Stimulated activated CD8-positive, alpha-beta memory T cell treated with anti-CD3 and anti-CD28 coated beads, Interleukin-15, amount 100 ng/mL, for 24 hours (primary cell): Measurements from ENCODE around the gene ROCK2.
"Not testable (repeated sequence)": the region's sequence is repeated elsewhere in the genome, so short reads cannot be mapped to it uniquely, and the experiment has no call there.

Source experiments
- DNase-seq: peaks from one replicate; pipeline ENCODE4 v3.0.0-alpha.2; 2020; ENCODE audit warnings: low read depth

Gene ROCK2

DNA sequence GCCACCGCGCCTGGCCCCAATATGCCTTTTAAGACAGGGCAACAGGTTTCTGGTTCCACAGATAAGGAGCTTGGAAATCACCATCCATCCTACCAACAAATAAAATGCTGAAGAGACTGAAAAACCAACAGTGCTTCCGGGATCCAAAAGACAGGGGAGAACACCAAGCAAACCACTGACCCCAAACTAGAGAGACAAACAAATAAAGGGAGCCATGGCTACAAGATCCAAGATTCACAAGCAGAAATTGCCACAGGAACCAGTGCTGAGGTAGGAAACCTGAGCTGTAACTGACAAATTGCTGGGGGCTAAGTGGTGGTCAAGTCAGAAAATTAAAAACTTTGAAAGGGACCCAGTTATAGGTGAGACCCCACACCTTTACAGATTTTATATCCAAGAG is 76.5 kb downstream of the ROCK2 start:
- DNase-seq: no peak

DNA sequence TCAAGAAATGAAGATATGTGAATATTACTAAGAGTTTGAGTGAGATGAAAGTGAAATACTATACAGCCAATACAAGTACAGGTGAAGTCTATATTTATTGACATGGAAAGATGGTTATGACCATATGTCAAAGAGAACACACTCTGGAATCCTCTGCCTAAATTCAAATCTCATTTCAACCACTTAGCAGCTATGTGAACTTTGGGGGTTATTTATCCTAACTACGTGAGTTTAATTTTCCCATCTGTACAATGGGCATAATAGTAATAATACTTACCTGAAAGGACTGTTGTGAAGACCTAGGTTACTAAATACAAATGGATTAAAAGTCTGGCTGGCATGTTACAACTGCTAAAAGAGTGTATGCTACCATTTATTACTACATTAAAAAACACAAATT is 79.6 kb downstream of the ROCK2 start:
- no peak for DNase-seq

- no peak for DNase-seq
Measured at GRCh38 chr2:11264007-11264406, 80.4 kb downstream of the ROCK2 start.

DNA sequence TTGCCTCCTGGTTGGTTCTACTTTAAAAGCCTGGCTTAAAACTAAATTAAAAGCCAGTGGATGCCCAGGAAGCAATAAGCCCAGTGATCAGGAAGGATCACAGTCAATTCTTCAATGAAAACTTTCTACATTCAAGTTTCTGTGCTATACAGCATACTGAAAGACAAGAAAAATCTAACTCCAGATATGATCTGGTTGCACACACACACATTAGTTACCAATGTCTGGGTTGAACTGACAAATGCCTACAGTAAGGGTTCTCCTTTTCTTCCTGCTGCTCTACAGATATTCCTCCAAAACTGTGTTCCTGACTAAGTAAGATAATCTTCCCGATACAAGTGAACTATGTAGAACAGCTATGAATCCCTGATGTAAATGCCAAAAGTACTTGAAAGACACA is 81.3 kb downstream of the ROCK2 start:
- DNase-seq: no peak

DNA sequence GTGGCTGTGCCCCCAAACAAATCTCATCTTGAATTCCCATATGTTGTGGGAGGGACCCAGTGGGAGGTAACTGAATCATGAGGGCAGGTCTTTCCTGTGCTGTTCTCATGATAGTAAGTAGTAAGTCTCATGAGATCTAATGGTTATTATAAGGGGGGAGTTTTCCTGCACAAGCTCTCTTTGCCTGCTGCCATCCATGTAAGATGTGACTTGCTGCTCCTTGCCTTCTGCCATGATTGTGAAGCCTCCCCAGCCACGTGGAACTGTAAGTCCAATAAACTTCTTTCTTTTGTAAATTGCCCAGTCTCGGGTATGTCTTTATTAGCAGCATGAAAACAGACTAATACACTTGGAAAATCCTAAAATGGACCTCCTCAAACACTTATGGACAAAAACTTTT is 82.0 kb downstream of the ROCK2 start:
- not testable (repeated sequence) for DNase-seq

DNA sequence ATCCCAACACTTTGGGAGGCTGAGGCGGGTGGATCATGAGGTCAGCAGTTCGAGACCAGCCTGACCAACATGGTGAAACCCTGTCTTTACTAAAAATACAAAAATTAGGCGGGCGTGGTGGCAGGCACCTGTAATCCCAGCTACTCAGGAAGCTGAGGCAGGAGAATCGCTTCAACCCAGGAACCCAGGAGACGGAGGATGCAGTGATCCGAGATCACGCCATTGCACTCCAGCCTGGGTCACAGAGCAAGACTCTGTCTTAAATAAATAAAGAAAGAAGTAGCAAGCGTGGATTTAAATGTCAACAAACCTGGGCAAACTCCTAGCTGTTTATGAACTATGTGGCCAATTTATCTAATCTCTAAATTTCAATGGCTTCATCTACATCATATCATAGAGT is 82.9 kb downstream of the ROCK2 start:
- not testable (repeated sequence) for DNase-seq

GRCh38 chr2:11260979-11261378 is 83.5 kb downstream of the ROCK2 start:
- no peak for DNase-seq

- no peak for DNase-seq
Measured at GRCh38 chr2:11257964-11258363, 86.5 kb downstream of the ROCK2 start.

- DNase-seq: no peak
Measured at GRCh38 chr2:11257078-11257477, 87.4 kb downstream of the ROCK2 start.

DNA sequence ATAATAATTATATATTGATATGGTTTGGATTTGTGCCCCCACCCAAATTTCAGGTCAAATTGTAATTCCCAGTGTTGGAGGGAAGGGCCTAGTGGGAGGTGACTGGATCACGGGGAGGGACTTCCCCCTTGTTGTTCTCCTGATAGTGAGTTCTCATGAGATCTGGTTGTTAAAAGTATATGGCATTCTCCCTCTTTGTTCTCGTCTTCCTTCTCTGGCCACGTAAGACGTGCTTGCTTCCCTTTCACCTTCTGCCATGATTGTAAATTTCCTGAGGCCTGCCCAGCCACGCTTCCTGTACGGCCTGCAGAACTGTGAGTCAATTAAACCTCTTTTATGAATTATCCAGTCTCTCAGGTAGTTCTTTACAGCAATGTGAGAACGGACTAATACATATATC is 88.3 kb downstream of the ROCK2 start:
- DNase-seq: no peak

DNA sequence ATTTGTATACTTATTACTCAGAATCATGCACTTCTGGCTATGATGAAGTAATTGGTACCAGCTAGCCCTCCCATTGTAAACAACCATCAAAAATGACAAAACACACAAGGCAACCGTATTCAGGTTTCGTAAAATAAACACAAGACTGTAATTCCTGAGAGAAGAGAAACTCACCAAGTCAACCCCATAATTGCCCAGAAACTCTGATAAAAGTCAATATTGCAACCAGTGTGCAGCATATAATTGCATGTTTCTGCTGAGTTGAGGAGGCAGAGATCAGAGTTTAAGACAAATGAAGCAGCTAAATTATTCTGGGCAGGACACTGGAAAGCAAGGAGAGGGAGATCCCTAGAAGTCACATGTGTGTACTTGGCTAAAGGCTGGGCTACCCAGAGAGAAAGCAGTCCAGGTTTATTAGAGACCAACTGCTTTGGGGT is 90.3 kb downstream of the ROCK2 start:
- DNase-seq: no peak

GRCh38 chr2:11252458-11252857 is 92.0 kb downstream of the ROCK2 start:
- DNase-seq: not testable (repeated sequence)

DNA sequence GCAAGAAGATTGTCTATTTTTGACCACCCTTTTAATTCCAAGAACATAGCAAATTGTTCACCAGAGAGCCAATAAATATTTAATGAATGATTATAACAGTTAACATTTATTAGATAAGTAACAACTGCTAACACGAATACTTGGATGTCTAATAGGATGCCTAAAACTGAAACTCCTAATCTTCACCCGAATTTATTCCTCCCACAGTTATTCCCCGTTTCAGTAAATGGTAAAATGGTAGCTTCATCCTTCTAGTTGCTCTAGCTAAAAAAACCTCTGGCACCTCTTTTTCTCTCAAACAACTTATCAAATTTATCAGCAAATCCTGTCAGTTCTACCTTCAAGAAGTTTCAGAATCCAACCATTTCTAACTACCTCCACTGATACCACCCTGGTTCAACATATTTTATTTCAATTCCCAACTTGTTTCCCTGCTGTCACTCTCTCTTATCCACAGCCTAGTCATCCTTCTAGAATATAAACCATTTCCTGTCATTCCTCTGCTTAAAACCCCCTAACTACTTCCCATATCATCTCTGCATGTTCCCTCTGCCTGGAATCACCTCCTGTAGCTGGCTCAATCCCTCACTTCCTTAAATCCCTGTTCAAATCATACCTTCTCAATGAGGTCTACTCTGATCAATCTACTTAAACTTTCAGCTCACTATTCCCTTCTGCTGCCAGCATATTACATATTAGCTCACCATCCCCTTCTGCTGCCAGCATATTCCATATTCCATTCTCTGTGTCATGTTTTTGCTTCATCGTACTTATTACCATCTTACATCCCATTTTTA is 93.8 kb downstream of the ROCK2 start:
- no peak for DNase-seq

- no peak for DNase-seq
Measured at GRCh38 chr2:11245322-11245721, 99.1 kb downstream of the ROCK2 start.

DNA sequence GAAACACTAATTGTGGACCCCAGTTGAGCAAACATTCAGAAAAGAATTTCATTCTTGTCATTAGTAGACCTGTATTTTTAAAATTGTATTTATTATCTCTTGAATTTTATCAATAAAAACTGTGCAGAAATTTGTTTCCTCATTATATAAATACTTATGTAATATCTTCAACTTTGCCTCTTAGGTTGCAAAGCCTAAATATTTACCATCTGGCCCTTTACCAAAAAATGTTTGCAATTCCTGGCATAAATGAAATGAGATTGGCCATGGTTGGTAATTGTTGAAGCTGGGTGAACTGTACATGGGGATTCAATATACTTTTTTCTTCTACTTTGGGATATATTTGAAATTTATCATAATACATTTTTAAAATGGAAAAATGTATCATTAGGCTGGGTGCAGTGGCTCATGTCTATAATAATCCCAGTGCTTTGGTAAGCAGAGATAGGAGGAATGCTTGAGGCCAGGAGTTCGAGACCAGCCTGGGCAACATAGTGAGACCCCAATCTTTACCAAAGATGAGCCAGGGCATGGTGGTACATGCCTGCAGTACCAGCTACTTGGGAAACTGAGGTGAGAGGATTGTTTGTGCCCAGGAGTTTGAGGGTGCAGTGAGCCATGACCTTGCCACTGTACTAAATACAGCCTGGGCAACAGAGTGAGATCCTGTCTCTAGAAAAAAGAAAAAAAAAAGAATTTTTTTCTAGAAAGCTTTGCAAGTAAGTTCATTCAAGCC is 100.2 kb downstream of the ROCK2 start:
- DNase-seq: no peak

DNA sequence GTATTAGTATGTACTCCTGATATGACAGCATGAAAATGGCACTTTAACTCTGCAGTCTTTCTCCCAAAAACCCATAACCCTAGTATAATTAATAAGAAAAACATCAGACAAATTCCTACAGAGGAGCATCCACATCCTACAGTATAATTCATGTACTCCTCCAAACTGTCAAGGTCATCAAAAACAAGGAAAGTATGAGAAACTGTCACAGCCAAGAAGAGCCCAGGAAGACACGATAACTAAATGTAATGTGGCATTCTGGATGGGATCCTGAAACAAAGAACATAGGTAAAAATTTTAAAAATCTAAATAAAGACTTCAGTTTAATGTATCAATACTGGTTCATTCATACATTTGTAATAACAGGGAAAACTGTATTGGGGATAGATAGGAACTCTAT is 100.9 kb downstream of the ROCK2 start:
- DNase-seq: no peak

DNA sequence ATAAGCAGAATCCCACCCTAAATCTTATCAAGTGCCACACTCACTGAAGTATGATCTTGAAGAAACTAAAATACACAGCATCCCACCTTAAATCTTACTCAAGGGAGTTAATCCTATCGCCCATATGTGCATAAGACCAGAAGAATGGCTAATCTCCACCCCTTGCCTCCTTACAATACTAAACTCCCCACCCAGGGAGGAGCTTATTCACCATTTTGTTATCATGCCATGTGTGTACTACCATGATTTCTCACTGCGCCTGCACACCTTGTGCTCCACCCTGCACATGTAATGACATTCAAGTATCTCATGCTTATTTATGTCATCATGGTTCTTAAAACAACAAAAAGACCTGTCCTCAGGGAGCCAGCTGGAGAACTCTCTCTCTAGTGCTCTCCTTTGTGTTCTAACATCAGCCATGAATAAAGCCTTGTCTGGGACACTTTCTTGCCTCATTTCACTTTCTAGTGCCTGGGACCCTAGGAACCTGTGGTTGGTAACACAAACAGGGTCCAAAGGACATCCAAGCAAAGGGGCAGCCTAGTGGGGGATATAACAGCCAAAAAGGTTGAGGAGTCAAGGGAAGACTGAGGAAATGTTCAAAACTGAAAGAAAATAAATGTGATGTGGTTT is 101.8 kb downstream of the ROCK2 start:
- DNase-seq: no peak

GRCh38 chr2:11241412-11242203 is 102.8 kb downstream of the ROCK2 start:
- no peak for DNase-seq

GRCh38 chr2:11239666-11240462 is 104.6 kb downstream of the ROCK2 start:
- no peak for DNase-seq

- DNase-seq: no peak
Measured at GRCh38 chr2:11239147-11239546, 105.3 kb downstream of the ROCK2 start.

- no peak for DNase-seq
Measured at GRCh38 chr2:11237122-11237521, 107.3 kb downstream of the ROCK2 start.
